Endothelial cell of umbilical vein (primary cell): ENCODE measurements around the gene PLCXD3. TPM values are rescaled to one million over a fixed set of nuclear protein-coding genes. Genes with fewer than 3 reads are reported as not detected.

ENCODE experiments used
- BruUV-seq: library from RNA; stranded (reverse); fragments of 400-500 nt; replicated peaks from 2 replicates; lab custom pipeline; 2021; lab: Mats Ljungman, UMichigan
- CTCF ChIA-PET: fragments of 300-600, 350-600 bp; sonication (Branson Sonifier 250); formaldehyde crosslinking; loops from one replicate; lab custom pipeline; 2021; ENCODE audit warnings: antibody characterized with exemption, inconsistent platforms; lab: Charles Lee
- POLR2A ChIA-PET: fragments of 300-600, 350-600 bp; sonication (Branson Sonifier 250); formaldehyde crosslinking; loops from one replicate; lab custom pipeline; 2021; ENCODE audit warnings: antibody characterized with exemption, inconsistent platforms; lab: Charles Lee
- DNase-seq: peaks from one replicate; pipeline ENCODE4 v3.0.0-alpha.2; 2011; ENCODE audit warnings: low read depth, low spot score
- FAIRE-seq: peaks from 2 replicates; lab custom pipeline; 2011; peaks lifted over from hg19 to GRCh38; lab: Jason Lieb, UNC
- H2AFZ ChIP-seq: 2 replicates; pipeline ENCODE4 v1.6.0; 2012; ENCODE audit warnings: low read depth, low read length, control low read depth, inconsistent platforms
- H3K27ac ChIP-seq: 2 replicates; pipeline ENCODE4 v1.5.1; 2011; ENCODE audit warnings: low read depth, mild to moderate bottlenecking, control low read depth, low read length, moderate library complexity; ENCODE audit not compliant: insufficient read depth
- H3K27me3 ChIP-seq, 2 experiments: 2 replicates each; pipeline versions ENCODE4 v1.6.0 to v1.6.1; 2011; ENCODE audit warnings: low read length in 2 of 2, mixed read lengths in 1 of 2; ENCODE audit not compliant: control insufficient read depth in 2 of 2, insufficient read depth in 2 of 2
- H3K36me3 ChIP-seq, 2 experiments: 2 replicates in 1 of 2; 3 replicates in 1 of 2; pipeline ENCODE4 v1.5.1; 2011; ENCODE audit warnings: low read length in 2 of 2, mild to moderate bottlenecking in 1 of 2, moderate library complexity in 1 of 2; ENCODE audit not compliant: control insufficient read depth in 2 of 2, insufficient read depth in 2 of 2; ENCODE audit errors: extremely low read depth in 1 of 2
- H3K4me1 ChIP-seq: 3 replicates; pipeline ENCODE4 v1.5.1; 2011; ENCODE audit warnings: mild to moderate bottlenecking, low read length; ENCODE audit not compliant: control insufficient read depth, insufficient read depth; ENCODE audit errors: extremely low read depth
- H3K4me2 ChIP-seq: 2 replicates; pipeline ENCODE4 v1.6.1; 2011; ENCODE audit warnings: low read length, control low read depth, mixed read lengths; ENCODE audit not compliant: insufficient read depth
- H3K4me3 ChIP-seq, 3 experiments: fragments of 200-600 bp in 1 of 3; sonication (generic), shearing (Covaris generic) in 1 of 3; replicated peaks in 1 of 3; 2 replicates each; pipeline ENCODE4 v1.5.1; 2011 to 2016; ENCODE audit warnings: control low read depth in 3 of 3, low read length in 3 of 3, mild to moderate bottlenecking in 2 of 3, inconsistent platforms in 1 of 3, low read depth in 1 of 3, moderate library complexity in 1 of 3; ENCODE audit not compliant: insufficient read depth in 1 of 3
- H3K79me2 ChIP-seq: 2 replicates; pipeline ENCODE4 v1.6.0; 2012; ENCODE audit warnings: low read length, inconsistent platforms; ENCODE audit not compliant: control insufficient read depth, insufficient read depth
- H3K9ac ChIP-seq: replicated peaks from 2 replicates; pipeline ENCODE3; 2011; ENCODE audit warnings: low read length, control low read depth; ENCODE audit not compliant: insufficient read depth; ENCODE audit errors: extremely low read depth
- H3K9me1 ChIP-seq: replicated peaks from 3 replicates; pipeline ENCODE4 v1.6.0; 2011; ENCODE audit warnings: mild to moderate bottlenecking, low read length; ENCODE audit not compliant: control insufficient read depth, insufficient read depth; ENCODE audit errors: extremely low read depth
- H3K9me3 ChIP-seq: replicated peaks from 2 replicates; pipeline ENCODE4 v1.5.1; 2012; ENCODE audit warnings: low read length, inconsistent platforms; ENCODE audit not compliant: control insufficient read depth, insufficient read depth
- H4K20me1 ChIP-seq: replicated peaks from 2 replicates; pipeline ENCODE3; 2011; ENCODE audit warnings: mild to moderate bottlenecking, low read length; ENCODE audit not compliant: control insufficient read depth, insufficient read depth; ENCODE audit errors: extremely low read depth
- CTCF ChIP-seq, 2 donors: IDR thresholded peaks; 1 replicate in 1 of 2; 2 replicates in 1 of 2; pipeline ENCODE4 v1.5.1; 2011; ENCODE audit warnings: low read length in 2 of 2, mild to moderate bottlenecking in 2 of 2, moderate library complexity in 2 of 2, control low read depth in 1 of 2, inconsistent platforms in 1 of 2, low read depth in 1 of 2; ENCODE audit not compliant: insufficient read depth in 1 of 2; ENCODE audit errors: extremely low read depth in 1 of 2
- EZH2 ChIP-seq: IDR thresholded peaks from 2 replicates; pipeline ENCODE4 v1.6.1; 2012; ENCODE audit warnings: borderline replicate concordance, low read depth, mild to moderate bottlenecking, moderate library complexity, low read length, inconsistent platforms; ENCODE audit not compliant: severe bottlenecking
- FOS ChIP-seq: IDR thresholded peaks from 2 replicates; pipeline ENCODE4 v1.6.1; 2011; ENCODE audit warnings: mild to moderate bottlenecking, low read length, moderate library complexity, borderline replicate concordance; ENCODE audit not compliant: insufficient read depth
- GATA2 ChIP-seq: IDR thresholded peaks from 2 replicates; pipeline ENCODE4 v1.7.0; 2011; ENCODE audit warnings: low read depth, mild to moderate bottlenecking, moderate library complexity, mixed read lengths, low read length; ENCODE audit not compliant: insufficient read length, insufficient read depth
- JUN ChIP-seq: IDR thresholded peaks from 2 replicates; pipeline ENCODE4 v1.6.1; 2011; ENCODE audit warnings: borderline replicate concordance, low read depth; ENCODE audit not compliant: insufficient read length, insufficient read depth
- MYC ChIP-seq: IDR thresholded peaks from one replicate; pipeline ENCODE4 v1.6.1; 2011; ENCODE audit warnings: mild to moderate bottlenecking, low read depth, low read length
- POLR2A ChIP-seq: IDR thresholded peaks from 2 replicates; pipeline ENCODE4 v1.6.1; 2012; ENCODE audit warnings: low read depth, mild to moderate bottlenecking, control low read depth, low read length
- POLR2AphosphoS5 ChIP-seq: IDR thresholded peaks from 2 replicates; pipeline ENCODE4 v1.6.1; 2012; ENCODE audit warnings: low read depth, mild to moderate bottlenecking, control low read depth, low read length, moderate library complexity; ENCODE audit not compliant: insufficient read depth
- dilution Hi-C: fragments of 300-500 bp; cut with MboI; formaldehyde crosslinking; loops from one replicate; pipeline ENCODE4 v1.15.0; 2019; ENCODE audit warnings: low sequenced_read_pairs; ENCODE audit not compliant: extremely low pct_ligation_motif_present
- intact Hi-C: fragments of 100-400 bp; cut with micrococcal nuclease; formaldehyde crosslinking; loops from one replicate; pipeline ENCODE4 v1.10.0; 2022
- polyA plus RNA-seq, 4 experiments: library from polyadenylated mRNA; depleted of rRNA in 3 of 4; stranded (reverse) in 3 of 4; unstranded in 1 of 4; fragments of >200 nt; gene quantifications; 2 replicates each; pipeline versions ENCODE4 v1.2.1 to v1.2.3, GENCODE V29; 2011 to 2012; ENCODE audit warnings: missing spikeins in 1 of 4
- total RNA-seq: library from RNA; stranded (reverse); gene quantifications from 2 replicates; pipeline ENCODE4 v1.2.3, GENCODE V29; 2021
- TF ChIP-seq, protein P1 (sequence below): IDR thresholded peaks from 2 replicates; pipeline ENCODE4 v1.6.1; 2011; ENCODE audit not compliant: insufficient read depth, insufficient read length

The PLCXD3 gene
- total and polyA plus RNA-seq, 2 donors (not counting 3 experiments of a cell fraction or from before 2014, with no cell fraction given) = not detected

DNA sequence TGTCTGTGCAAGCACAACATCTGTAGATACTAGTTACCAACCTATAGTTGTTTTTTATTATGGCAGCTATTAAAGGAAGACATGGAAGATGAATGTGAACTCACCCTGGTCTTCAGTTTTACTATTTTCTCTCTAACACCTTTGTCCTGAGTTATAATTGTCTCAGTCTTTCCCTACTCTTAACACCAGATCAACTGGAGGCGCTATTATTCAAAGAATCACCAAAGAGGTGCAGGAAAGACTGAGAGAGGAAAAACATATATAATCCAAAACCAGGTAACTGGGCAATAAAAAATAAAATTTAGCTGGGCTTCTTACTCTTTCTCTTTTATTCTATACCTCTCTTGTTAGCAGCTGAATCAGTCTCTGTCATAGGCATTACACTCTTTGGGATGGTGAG is 162.8 kb downstream of the PLCXD3 start:
- no peaks in the 10 kb centered on the region for H4K20me1 ChIP-seq
- ChIA-PET POLR2A (no interaction called here), CTCF (no interaction called here)
- no TSS peak for BruUV-seq
- H3K9me1 ChIP-seq = no peaks in the 10 kb centered on the region
- no peak overlapping the region for H3K9ac ChIP-seq
- no peaks in the 10 kb centered on the region for H3K4me1 ChIP-seq
- H3K27ac ChIP-seq = no peak overlapping the region
- DNase-seq (no peak), FAIRE-seq (no peak)
- H2AFZ ChIP-seq = no peak overlapping the region
- H3K4me3 ChIP-seq = no peak overlapping the region
- H3K79me2 ChIP-seq = no peaks in the 10 kb centered on the region
- no peak overlapping the region for H3K4me2 ChIP-seq
- H3K9me3 ChIP-seq = no peaks in the 10 kb centered on the region
- intact Hi-C loops (loop anchor here (10.0 kb wide), 1 partner anchor 443 kb away; the partner anchor contains the start of gene C7), dilution Hi-C loops (no loop called here)
- H3K36me3 ChIP-seq = no peaks in the 10 kb centered on the region
- TF ChIP-seq, protein P1, sequence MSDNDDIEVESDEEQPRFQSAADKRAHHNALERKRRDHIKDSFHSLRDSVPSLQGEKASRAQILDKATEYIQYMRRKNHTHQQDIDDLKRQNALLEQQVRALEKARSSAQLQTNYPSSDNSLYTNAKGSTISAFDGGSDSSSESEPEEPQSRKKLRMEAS = no peak
- TF ChIP-seq MYC = no peak
- TF ChIP-seq POLR2A = no peak
- TF ChIP-seq GATA2 = no peak
- no peak for TF ChIP-seq CTCF (IDR thresholded peaks at IDR 0.05; ENCODE audit: extremely low read depth in 1 of 2, insufficient read depth in 1 of 2, low read depth in 1 of 2, low read length in 2 of 2)
- TF ChIP-seq JUN = no peak
- TF ChIP-seq FOS = no peak
- no peak for TF ChIP-seq EZH2
- TF ChIP-seq POLR2AphosphoS5 = no peak
- no peaks in the 10 kb centered on the region for H3K27me3 ChIP-seq
